ENCODE data around the gene POPDC3.

Gene POPDC3

GRCh38 chr6:105111871-105112270 is 67.9 kb downstream of the POPDC3 start:
- Histone ChIP-seq H2BK15ac (replicated peaks; ENCODE audit: low read depth) (no peak overlapping the region), H3K79me1 (ENCODE audit: low read length) (no peaks in the 10 kb centered on the region), H3K4me1 (ENCODE audit: control insufficient read depth, low read depth, low read length) (no peaks in the 10 kb centered on the region), H3K18ac (ENCODE audit: low read length) (no peak overlapping the region), H3K9ac (ENCODE audit: low read length) (no peak overlapping the region), H3K79me2 (ENCODE audit: control insufficient read depth, insufficient read depth, low read length) (no peaks in the 10 kb centered on the region), H3K4me3 (ENCODE audit: low read length) (no peak overlapping the region), H2AK5ac (ENCODE audit: low read length) (no peak overlapping the region), H3K23ac (ENCODE audit: low read length) (no peak overlapping the region), H4K8ac (ENCODE audit: low read depth, low read length) (no peak overlapping the region), H3K56ac (ENCODE audit: low read length) (no peak overlapping the region), H3K4ac (ENCODE audit: low read depth, low read length) (no peak overlapping the region), H3K36me3 (ENCODE audit: control insufficient read depth, insufficient read depth, low read length) (no peaks in the 10 kb centered on the region), H3K4me2 (ENCODE audit: low read length) (no peak overlapping the region), H3K27me3 (ENCODE audit: insufficient read depth, low read length, poor library complexity) (no peaks in the 10 kb centered on the region), H2BK120ac (ENCODE audit: low read depth, low read length) (no peak overlapping the region), H4K5ac (ENCODE audit: low read length) (no peak overlapping the region), H2BK5ac (ENCODE audit: low read length) (no peak overlapping the region), H3K27ac (ENCODE audit: low read depth, low read length) (no peak overlapping the region)
- DNase-seq: peak; percentile 47
- WGBS (ENCODE audit: extremely low coverage, insufficient coverage, low lambda C conversion rate): no CpG with 5 or more reads among the region's 2 CpGs

- no peaks in the 10 kb centered on the region for H3K79me2 ChIP-seq (ENCODE audit: control insufficient read depth, insufficient read depth, low read length)
- no peak overlapping the region for H3K9ac ChIP-seq (ENCODE audit: low read length)
- no peak overlapping the region for H3K4me2 ChIP-seq (ENCODE audit: low read length)
- H3K18ac ChIP-seq (ENCODE audit: low read length): no peak overlapping the region
- H3K27me3 ChIP-seq (ENCODE audit: insufficient read depth, low read length, poor library complexity): no peaks in the 10 kb centered on the region
- H4K8ac ChIP-seq (ENCODE audit: low read depth, low read length): no peak overlapping the region
- H3K79me1 ChIP-seq (ENCODE audit: low read length): no peaks in the 10 kb centered on the region
- no peak overlapping the region for H3K56ac ChIP-seq (ENCODE audit: low read length)
- H2BK15ac ChIP-seq (replicated peaks; ENCODE audit: low read depth): no peak overlapping the region
- no peak overlapping the region for H2AK5ac ChIP-seq (ENCODE audit: low read length)
- no peaks in the 10 kb centered on the region for H3K4me1 ChIP-seq (ENCODE audit: control insufficient read depth, low read depth, low read length)
- H3K4ac ChIP-seq (ENCODE audit: low read depth, low read length): no peak overlapping the region
- H3K4me3 ChIP-seq (ENCODE audit: low read length): no peak overlapping the region
- no peaks in the 10 kb centered on the region for H3K36me3 ChIP-seq (ENCODE audit: control insufficient read depth, insufficient read depth, low read length)
- no peak overlapping the region for H2BK5ac ChIP-seq (ENCODE audit: low read length)
- DNase-seq: no peak
- no peak overlapping the region for H2BK120ac ChIP-seq (ENCODE audit: low read depth, low read length)
- WGBS (ENCODE audit: extremely low coverage, insufficient coverage, low lambda C conversion rate): no CpG with 5 or more reads among the region's 3 CpGs
- no peak overlapping the region for H4K5ac ChIP-seq (ENCODE audit: low read length)
- H3K23ac ChIP-seq (ENCODE audit: low read length): no peak overlapping the region
- no peak overlapping the region for H3K27ac ChIP-seq (ENCODE audit: low read depth, low read length)
These were observed 68.7 kb downstream of the POPDC3 start for GRCh38 chr6:105111105-105111504.

- H3K4me3 ChIP-seq (ENCODE audit: low read length): no peak overlapping the region
- DNase-seq: no peak
- no peak overlapping the region for H3K9ac ChIP-seq (ENCODE audit: low read length)
- no peaks in the 10 kb centered on the region for H3K79me2 ChIP-seq (ENCODE audit: control insufficient read depth, insufficient read depth, low read length)
- H3K27ac ChIP-seq (ENCODE audit: low read depth, low read length): no peak overlapping the region
- H3K18ac ChIP-seq (ENCODE audit: low read length): no peak overlapping the region
- H4K8ac ChIP-seq (ENCODE audit: low read depth, low read length): no peak overlapping the region
- H2BK15ac ChIP-seq (replicated peaks; ENCODE audit: low read depth): no peak overlapping the region
- no peak overlapping the region for H2BK120ac ChIP-seq (ENCODE audit: low read depth, low read length)
- H3K27me3 ChIP-seq (ENCODE audit: insufficient read depth, low read length, poor library complexity): no peaks in the 10 kb centered on the region
- H3K56ac ChIP-seq (ENCODE audit: low read length): no peak overlapping the region
- no peaks in the 10 kb centered on the region for H3K79me1 ChIP-seq (ENCODE audit: low read length)
- no peaks in the 10 kb centered on the region for H3K4me1 ChIP-seq (ENCODE audit: control insufficient read depth, low read depth, low read length)
- H3K36me3 ChIP-seq (ENCODE audit: control insufficient read depth, insufficient read depth, low read length): no peaks in the 10 kb centered on the region
- H3K23ac ChIP-seq (ENCODE audit: low read length): no peak overlapping the region
- H3K4me2 ChIP-seq (ENCODE audit: low read length): no peak overlapping the region
- H4K5ac ChIP-seq (ENCODE audit: low read length): no peak overlapping the region
- WGBS (ENCODE audit: extremely low coverage, insufficient coverage, low lambda C conversion rate): no CpG with 5 or more reads among the region's 8 CpGs
- H2AK5ac ChIP-seq (ENCODE audit: low read length): no peak overlapping the region
- no peak overlapping the region for H2BK5ac ChIP-seq (ENCODE audit: low read length)
- no peak overlapping the region for H3K4ac ChIP-seq (ENCODE audit: low read depth, low read length)
These were observed 69.6 kb downstream of the POPDC3 start for GRCh38 chr6:105109955-105110895.

GRCh38 chr6:105108631-105109262 is 71.1 kb downstream of the POPDC3 start:
- Histone ChIP-seq H4K8ac (ENCODE audit: low read depth, low read length) (no peak overlapping the region), H3K27me3 (ENCODE audit: insufficient read depth, low read length, poor library complexity) (no peaks in the 10 kb centered on the region), H3K79me1 (ENCODE audit: low read length) (no peaks in the 10 kb centered on the region), H2BK5ac (ENCODE audit: low read length) (no peak overlapping the region), H3K27ac (ENCODE audit: low read depth, low read length) (no peak overlapping the region), H2BK120ac (ENCODE audit: low read depth, low read length) (no peak overlapping the region), H3K4ac (ENCODE audit: low read depth, low read length) (no peak overlapping the region), H3K56ac (ENCODE audit: low read length) (no peak overlapping the region), H3K4me1 (ENCODE audit: control insufficient read depth, low read depth, low read length) (no peaks in the 10 kb centered on the region), H4K5ac (ENCODE audit: low read length) (no peak overlapping the region), H2AK5ac (ENCODE audit: low read length) (no peak overlapping the region), H3K79me2 (ENCODE audit: control insufficient read depth, insufficient read depth, low read length) (no peaks in the 10 kb centered on the region), H3K18ac (ENCODE audit: low read length) (no peak overlapping the region), H3K4me2 (ENCODE audit: low read length) (no peak overlapping the region), H3K4me3 (ENCODE audit: low read length) (no peak overlapping the region), H2BK15ac (replicated peaks; ENCODE audit: low read depth) (no peak overlapping the region), H3K23ac (ENCODE audit: low read length) (no peak overlapping the region), H3K9ac (ENCODE audit: low read length) (no peak overlapping the region), H3K36me3 (ENCODE audit: control insufficient read depth, insufficient read depth, low read length) (no peaks in the 10 kb centered on the region)
- no peak for DNase-seq
- WGBS (ENCODE audit: extremely low coverage, insufficient coverage, low lambda C conversion rate): no CpG with 5 or more reads among the region's 7 CpGs

Measured in mesendoderm (in vitro differentiated cells).